Naive thymus-derived CD4-positive, alpha-beta T cell (primary cell): ENCODE results near the gene B3GNT5. TPM values are rescaled to one million over a fixed set of nuclear protein-coding genes. Genes with fewer than 3 reads are reported as not detected.

ENCODE experiments used
- ATAC-seq: fragments of 150-1000 bp; cut with Tn5 transposase; 2 replicates; pipeline ENCODE4 v1.10.0; 2021; ENCODE audit warnings: mild to moderate bottlenecking, moderate library complexity
- CTCF ChIA-PET: fragments of 350-600 bp; sonication (Branson Sonifier 250); formaldehyde crosslinking; loops from one replicate; lab custom pipeline; 2021; ENCODE audit warnings: antibody characterized with exemption; lab: Charles Lee
- POLR2A ChIA-PET: fragments of 350-600 bp; sonication (Branson Sonifier 250); formaldehyde crosslinking; loops from one replicate; lab custom pipeline; 2021; ENCODE audit warnings: antibody characterized with exemption, inconsistent platforms; lab: Charles Lee
- DNase-seq, 9 donors: peaks; one replicate each; pipeline versions ENCODE4 v3.0.0 to v3.0.0-alpha.2; 2020 to 2022; ENCODE audit warnings: mixed read lengths in 1 of 9
- H3K27ac ChIP-seq: one replicate; pipeline ENCODE4 v1.7.0; 2013; ENCODE audit warnings: mild to moderate bottlenecking, low read depth, low read length, moderate library complexity
- H3K27me3 ChIP-seq, 2 donors: one replicate each; pipeline ENCODE4 v1.7.0; 2013; ENCODE audit warnings: low read length in 2 of 2, mild to moderate bottlenecking in 2 of 2, moderate library complexity in 2 of 2; ENCODE audit not compliant: control insufficient read depth in 2 of 2, insufficient read depth in 2 of 2
- H3K36me3 ChIP-seq, 3 experiments: 1 replicate in 2 of 3; 2 replicates in 1 of 3; pipeline ENCODE4 v1.7.0; 2013; ENCODE audit warnings: low read length in 3 of 3, mild to moderate bottlenecking in 3 of 3, moderate library complexity in 1 of 3; ENCODE audit not compliant: insufficient read depth in 3 of 3, control insufficient read depth in 2 of 3
- H3K4me1 ChIP-seq, 2 donors: one replicate each; pipeline ENCODE4 v1.7.0; 2013; ENCODE audit warnings: low read length in 2 of 2, mild to moderate bottlenecking in 2 of 2, moderate library complexity in 1 of 2; ENCODE audit not compliant: control insufficient read depth in 2 of 2, insufficient read depth in 2 of 2
- H3K4me3 ChIP-seq: 2 replicates; pipeline ENCODE4 v1.7.0; 2013; ENCODE audit warnings: mild to moderate bottlenecking, low read length
- H3K9me3 ChIP-seq, 3 experiments: 1 replicate in 2 of 3; 2 replicates in 1 of 3; pipeline ENCODE4 v1.7.0; 2013; ENCODE audit warnings: low read length in 3 of 3; ENCODE audit not compliant: control insufficient read depth in 2 of 3
- H3K27ac Mint-ChIP-seq, 9 donors: one replicate each; pipeline ENCODE4 v1.8.0; 2020 to 2022; ENCODE audit warnings: mixed read lengths in 9 of 9, mild to moderate bottlenecking in 8 of 9, moderate library complexity in 5 of 9, inconsistent platforms in 2 of 9
- H3K27me3 Mint-ChIP-seq, 5 donors: one replicate each; pipeline ENCODE4 v1.8.0; 2021 to 2022; ENCODE audit warnings: mixed read lengths in 5 of 5, mild to moderate bottlenecking in 1 of 5
- H3K36me3 Mint-ChIP-seq, 5 donors: one replicate each; pipeline ENCODE4 v1.8.0; 2020 to 2022; ENCODE audit warnings: mixed read lengths in 5 of 5, mild to moderate bottlenecking in 3 of 5, inconsistent platforms in 1 of 5
- H3K4me1 Mint-ChIP-seq, 7 donors: one replicate each; pipeline ENCODE4 v1.8.0; 2020 to 2022; ENCODE audit warnings: mixed read lengths in 7 of 7, mild to moderate bottlenecking in 3 of 7, inconsistent platforms in 1 of 7
- H3K4me3 Mint-ChIP-seq, 10 donors: one replicate each; pipeline ENCODE4 v1.8.0; 2020 to 2022; ENCODE audit warnings: mild to moderate bottlenecking in 10 of 10, mixed read lengths in 10 of 10, moderate library complexity in 6 of 10, inconsistent platforms in 2 of 10
- H3K9me3 Mint-ChIP-seq, 11 donors: one replicate each; pipeline ENCODE4 v1.8.0; 2020 to 2022; ENCODE audit warnings: mixed read lengths in 11 of 11, mild to moderate bottlenecking in 4 of 11, inconsistent platforms in 1 of 11, moderate library complexity in 1 of 11
- intact Hi-C, 2 donors: fragments of 100-400 bp; cut with micrococcal nuclease; formaldehyde crosslinking; loops; one replicate each; pipeline ENCODE4 v1.15.1; 2023
- polyA plus RNA-seq, 2 donors: library from polyadenylated mRNA; unstranded; fragments of 300-500 nt; fragmentation: Illumina TruSeq; gene quantifications; one replicate each; pipeline ENCODE4 v1.2.3, GENCODE V29; 2021
- total RNA-seq, 6 experiments: library from RNA in 5 of 6; stranded (reverse) in 5 of 6; gene quantifications; 1 replicate in 5 of 6; 2 replicates in 1 of 6; pipeline ENCODE4 v1.2.3 and lab custom pipeline; 2021 to 2026

B3GNT5 gene
- total and polyA plus RNA-seq, 7 experiments from 2014 or later, result 0.22 to 13.1 (median 1.5) TPM; not detected in 2

GRCh38 chr3:183266454-183266853 is 13.4 kb downstream of the B3GNT5 start:
- no peaks in the 10 kb centered on the region for H3K9me3 Mint-ChIP-seq
- DNase-seq, result no peak
- ChIA-PET CTCF (no interaction called here), POLR2A (no interaction called here)
- peaks cover 0 to 10% (median 4%) of the 10 kb centered on the region in 5 donors for H3K27me3 Mint-ChIP-seq
- no peaks in the 10 kb centered on the region for H3K4me1 ChIP-seq
- no peaks in the 10 kb centered on the region for H3K36me3 ChIP-seq
- H3K27me3 ChIP-seq, result no peaks in the 10 kb centered on the region
- H3K4me3 ChIP-seq, result no peak overlapping the region
- intact Hi-C loops, result no loop called here
- no peaks in the 10 kb centered on the region for H3K36me3 Mint-ChIP-seq
- H3K4me3 Mint-ChIP-seq, result no peak overlapping the region
- ATAC-seq, result no peak
- H3K27ac Mint-ChIP-seq, result no peak overlapping the region
- no peak overlapping the region for H3K27ac ChIP-seq
- no peaks in the 10 kb centered on the region for H3K4me1 Mint-ChIP-seq
- no peaks in the 10 kb centered on the region for H3K9me3 ChIP-seq

DNA sequence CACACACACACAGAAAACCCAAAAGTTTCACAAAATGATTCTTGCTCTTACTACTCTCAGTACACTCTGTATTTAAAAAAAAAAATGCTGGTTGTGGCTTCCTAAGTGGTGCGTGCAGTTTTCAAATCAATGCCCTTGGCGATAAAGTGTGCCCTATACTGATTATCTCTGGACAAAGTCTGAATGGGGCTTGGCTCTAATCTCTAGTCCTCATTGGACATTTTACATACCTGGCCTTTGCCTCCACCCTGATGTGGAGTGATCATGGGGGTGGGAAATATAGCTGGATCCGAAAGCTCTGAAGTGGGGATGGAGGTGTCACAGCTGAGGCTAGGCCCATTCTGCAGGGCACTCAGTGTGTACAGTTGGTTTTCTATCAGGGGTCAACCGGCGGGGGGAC is 14.1 kb downstream of the B3GNT5 start:
- H3K4me1 ChIP-seq, result no peaks in the 10 kb centered on the region
- no peak for ATAC-seq
- no peaks in the 10 kb centered on the region for H3K9me3 ChIP-seq
- intact Hi-C loops, result no loop called here
- Mint-ChIP-seq H3K36me3 (no peaks in the 10 kb centered on the region), H3K9me3 (no peaks in the 10 kb centered on the region), H3K4me1 (no peaks in the 10 kb centered on the region), H3K27ac (no peak overlapping the region), H3K27me3 (peaks cover 0 to 9% (median 4%) of the 10 kb centered on the region in 5 donors), H3K4me3 (no peak overlapping the region)
- POLR2A ChIA-PET, result no interaction called here
- CTCF ChIA-PET, result no interaction called here
- H3K27me3 ChIP-seq, result no peaks in the 10 kb centered on the region
- no peak overlapping the region for H3K27ac ChIP-seq
- no peak overlapping the region for H3K4me3 ChIP-seq
- H3K36me3 ChIP-seq, result no peaks in the 10 kb centered on the region
- DNase-seq, result no peak

DNA sequence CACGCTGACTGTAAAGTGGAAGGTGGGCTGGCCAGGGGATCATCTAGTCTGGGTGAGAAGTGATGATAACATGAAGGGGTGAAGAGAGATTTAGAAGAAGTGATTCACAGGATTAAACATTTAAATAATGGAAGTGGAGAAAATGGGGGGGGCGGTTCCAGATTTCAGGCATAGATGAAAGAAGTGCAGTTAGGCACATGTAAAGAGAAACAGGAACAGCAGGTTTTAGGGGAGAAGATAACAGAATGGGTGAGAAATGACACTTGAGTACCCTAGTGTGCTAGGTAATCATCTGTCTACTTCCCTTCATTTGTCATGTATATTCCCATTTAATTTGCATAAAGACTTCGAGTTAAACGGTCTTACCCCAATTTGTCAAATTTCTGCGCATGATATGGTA is 15.3 kb downstream of the B3GNT5 start:
- Mint-ChIP-seq H3K4me1 (peaks cover 0 to 4% (median 0%) of the 10 kb centered on the region in 7 donors), H3K9me3 (no peaks in the 10 kb centered on the region), H3K27ac (no peak overlapping the region), H3K27me3 (peaks cover 0 to 9% (median 0%) of the 10 kb centered on the region in 5 donors), H3K36me3 (no peaks in the 10 kb centered on the region), H3K4me3 (no peak overlapping the region)
- no peaks in the 10 kb centered on the region for H3K27me3 ChIP-seq
- no peak overlapping the region for H3K27ac ChIP-seq
- no peaks in the 10 kb centered on the region for H3K9me3 ChIP-seq
- H3K4me3 ChIP-seq, result no peak overlapping the region
- intact Hi-C loops, result no loop called here
- ATAC-seq, result no peak
- H3K4me1 ChIP-seq, result no peaks in the 10 kb centered on the region
- H3K36me3 ChIP-seq, result no peaks in the 10 kb centered on the region
- ChIA-PET POLR2A (no interaction called here), CTCF (no interaction called here)
- DNase-seq, result no peak

GRCh38 chr3:183269345-183269744 is 16.3 kb downstream of the B3GNT5 start:
- H3K9me3 Mint-ChIP-seq, result no peaks in the 10 kb centered on the region
- no peak overlapping the region for H3K4me3 ChIP-seq
- intact Hi-C loops, result no loop called here
- no peaks in the 10 kb centered on the region for H3K36me3 Mint-ChIP-seq
- no peaks in the 10 kb centered on the region for H3K36me3 ChIP-seq
- CTCF ChIA-PET, result no interaction called here
- DNase-seq, result no peak
- no peak overlapping the region for H3K4me3 Mint-ChIP-seq
- H3K27ac ChIP-seq, result no peak overlapping the region
- peaks cover 0 to 4% (median 0%) of the 10 kb centered on the region in 7 donors for H3K4me1 Mint-ChIP-seq
- no peak for ATAC-seq
- H3K4me1 ChIP-seq, result no peaks in the 10 kb centered on the region
- H3K9me3 ChIP-seq, result no peaks in the 10 kb centered on the region
- peaks cover 0 to 9% (median 0%) of the 10 kb centered on the region in 5 donors for H3K27me3 Mint-ChIP-seq
- POLR2A ChIA-PET, result no interaction called here
- H3K27ac Mint-ChIP-seq, result no peak overlapping the region
- no peaks in the 10 kb centered on the region for H3K27me3 ChIP-seq

GRCh38 chr3:183270344-183270743 is 17.3 kb downstream of the B3GNT5 start:
- Mint-ChIP-seq H3K27ac (no peak overlapping the region), H3K27me3 (peaks cover 0 to 9% (median 0%) of the 10 kb centered on the region in 5 donors), H3K36me3 (peaks cover 0 to 3% (median 0%) of the 10 kb centered on the region in 5 donors), H3K9me3 (no peaks in the 10 kb centered on the region), H3K4me3 (no peak overlapping the region), H3K4me1 (peaks cover 0 to 4% (median under 1%) of the 10 kb centered on the region in 7 donors)
- CTCF ChIA-PET, result no interaction called here
- no peak for ATAC-seq
- no peak for DNase-seq
- POLR2A ChIA-PET, result no interaction called here
- Histone ChIP-seq H3K4me3 (no peak overlapping the region), H3K27ac (no peak overlapping the region), H3K4me1 (no peaks in the 10 kb centered on the region), H3K27me3 (no peaks in the 10 kb centered on the region), H3K36me3 (no peaks in the 10 kb centered on the region), H3K9me3 (no peaks in the 10 kb centered on the region)
- intact Hi-C loops, result loop anchor here in 1 of 2 donors (2.0 kb wide), 1 partner anchor 14 kb away; no protein-coding TSS in a partner anchor

DNA sequence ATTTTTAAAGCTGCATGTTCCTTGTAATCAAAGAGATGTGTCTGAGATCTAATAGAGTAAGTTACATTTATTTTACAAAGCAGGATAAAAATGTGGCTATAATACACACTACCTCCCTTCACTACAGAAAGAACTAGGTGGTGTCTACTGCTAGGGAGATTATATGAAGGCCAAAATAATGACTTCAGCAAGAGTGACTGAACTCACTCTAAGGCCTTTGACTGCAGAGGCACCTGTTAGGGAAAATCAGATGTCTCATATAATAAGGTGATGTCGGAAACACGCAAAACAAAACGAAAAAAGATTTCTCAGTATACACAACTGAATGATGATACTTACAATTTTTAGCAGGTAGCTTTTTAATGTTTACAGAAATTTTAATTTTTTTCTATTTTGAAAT is 19.1 kb downstream of the B3GNT5 start:
- CTCF ChIA-PET, result no interaction called here
- intact Hi-C loops, result no loop called here
- Mint-ChIP-seq H3K9me3 (no peaks in the 10 kb centered on the region), H3K4me1 (peaks cover 0 to 8% (median 5%) of the 10 kb centered on the region in 7 donors), H3K27ac (no peak overlapping the region), H3K27me3 (peaks cover 0 to 9% (median 0%) of the 10 kb centered on the region in 5 donors), H3K36me3 (peaks cover 0 to 3% (median 0%) of the 10 kb centered on the region in 5 donors), H3K4me3 (no peak overlapping the region)
- Histone ChIP-seq H3K4me1 (no peaks in the 10 kb centered on the region), H3K4me3 (no peak overlapping the region), H3K27me3 (no peaks in the 10 kb centered on the region), H3K9me3 (no peaks in the 10 kb centered on the region), H3K27ac (no peak overlapping the region), H3K36me3 (no peaks in the 10 kb centered on the region)
- ATAC-seq, result no peak
- POLR2A ChIA-PET, result no interaction called here
- DNase-seq, result no peak

GRCh38 chr3:183272791-183273190 is 19.7 kb downstream of the B3GNT5 start:
- Mint-ChIP-seq H3K4me3 (no peak overlapping the region), H3K4me1 (peaks cover 0 to 8% (median 5%) of the 10 kb centered on the region in 7 donors), H3K27me3 (peaks cover 0 to 6% (median 0%) of the 10 kb centered on the region in 5 donors), H3K9me3 (no peaks in the 10 kb centered on the region), H3K27ac (no peak overlapping the region), H3K36me3 (peaks cover 0 to 3% (median 0%) of the 10 kb centered on the region in 5 donors)
- no peaks in the 10 kb centered on the region for H3K4me1 ChIP-seq
- ChIA-PET POLR2A (no interaction called here), CTCF (no interaction called here)
- H3K27ac ChIP-seq, result no peak overlapping the region
- no peaks in the 10 kb centered on the region for H3K27me3 ChIP-seq
- H3K4me3 ChIP-seq, result no peak overlapping the region
- no peaks in the 10 kb centered on the region for H3K9me3 ChIP-seq
- DNase-seq (no peak), ATAC-seq (no peak)
- intact Hi-C loops, result no loop called here
- no peaks in the 10 kb centered on the region for H3K36me3 ChIP-seq
